ENCODE measurements around the gene PLEKHG4. TPM values are rescaled to one million over a fixed set of nuclear protein-coding genes. Genes with fewer than 3 reads are reported as not detected.
A peak's percentile ranks its signal among the peaks of the same experiment; 100 is the strongest.

The PLEKHG4 gene
- total and polyA plus RNA-seq, 4 donors = 5.5 to 10.9 (median 6.1) TPM

GRCh38 chr16:67250045-67250327, 29.3 kb upstream of the PLEKHG4 start:
- Histone ChIP-seq H3K27ac (ENCODE audit: low read depth, low read length) (no peak overlapping the region), H3K36me3 (ENCODE audit: control insufficient read depth, insufficient read depth, low read length) (peaks cover 3% of the 10 kb centered on the region), H3K4me1 (ENCODE audit: control insufficient read depth, insufficient read depth, low read length) (peaks cover 48% of the 10 kb centered on the region), H3K27me3 (ENCODE audit: control insufficient read depth, insufficient read depth, low read length) (peaks cover 8% of the 10 kb centered on the region), H3K4me3 (ENCODE audit: low read depth, low read length) (no peak overlapping the region), H3K9me3 (ENCODE audit: control insufficient read depth, insufficient read depth, low read length) (no peaks in the 10 kb centered on the region)
- DNase-seq (ENCODE audit: low read depth in 4 of 6, low spot score in 6 of 6) = no peak
- WGBS (ENCODE audit: insufficient coverage) = 87% methylated on average over 3 of the region's 4 CpGs

GRCh38 chr16:67252609-67253497, 26.5 kb upstream of the PLEKHG4 start:
- peak in 2 of 6 donors; percentile 52 to 75 for DNase-seq (ENCODE audit: low read depth in 4 of 6, low spot score in 6 of 6)
- peaks cover 8% of the 10 kb centered on the region for H3K27me3 ChIP-seq (ENCODE audit: control insufficient read depth, insufficient read depth, low read length)
- 92% methylated on average over 3 of the region's 4 CpGs for WGBS (ENCODE audit: insufficient coverage)

DNA sequence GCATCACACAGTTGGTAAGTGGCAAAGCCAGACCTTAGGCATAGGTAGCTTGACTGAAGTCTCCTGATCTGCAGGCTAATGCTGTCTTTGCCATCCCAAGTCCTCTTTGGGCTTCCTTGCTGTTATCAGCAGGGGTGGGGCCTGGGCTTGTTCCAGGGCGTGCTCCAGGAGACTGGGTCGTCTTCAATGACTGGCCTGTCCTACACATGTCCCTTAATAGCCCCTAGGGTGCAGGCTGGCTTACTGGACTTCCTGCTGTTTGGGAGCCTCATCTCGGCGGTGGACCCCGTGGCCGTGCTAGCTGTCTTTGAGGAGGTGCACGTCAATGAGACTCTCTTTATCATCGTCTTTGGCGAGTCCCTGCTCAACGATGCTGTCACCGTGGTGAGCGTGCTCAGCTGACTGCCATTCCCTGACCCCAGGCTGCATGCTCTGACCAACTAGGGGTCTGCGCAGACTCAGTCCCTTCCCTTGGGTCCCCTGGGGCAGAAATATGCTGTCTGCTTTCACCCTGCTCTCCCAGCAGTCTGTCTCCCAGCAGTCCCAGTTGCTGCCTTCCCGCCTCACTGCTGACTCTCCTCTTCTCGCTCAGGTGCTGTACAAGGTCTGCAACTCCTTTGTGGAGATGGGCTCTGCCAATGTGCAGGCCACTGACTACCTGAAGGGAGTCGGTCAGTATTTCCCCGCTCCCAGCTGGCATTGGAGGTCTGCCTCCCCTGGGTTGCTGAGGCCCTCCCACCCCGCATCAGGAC, 24.4 kb upstream of the PLEKHG4 start:
- Histone ChIP-seq H3K27me3 (ENCODE audit: control insufficient read depth, insufficient read depth, low read length) (peaks cover 3% of the 10 kb centered on the region), H3K4me3 (ENCODE audit: low read depth, low read length) (no peak overlapping the region), H3K36me3 (ENCODE audit: control insufficient read depth, insufficient read depth, low read length) (peaks cover 29% of the 10 kb centered on the region), H3K9me3 (ENCODE audit: control insufficient read depth, insufficient read depth, low read length) (no peaks in the 10 kb centered on the region), H3K4me1 (ENCODE audit: control insufficient read depth, insufficient read depth, low read length) (no peaks in the 10 kb centered on the region), H3K27ac (ENCODE audit: low read depth, low read length) (no peak overlapping the region)
- DNase-seq (ENCODE audit: low read depth in 4 of 6, low spot score in 6 of 6) = no peak
- 85% methylated on average over 18 of the region's 18 CpGs for WGBS (ENCODE audit: insufficient coverage)

More at GRCh38 chr16:67252609-67253497, 26.5 kb upstream of the PLEKHG4 start:
- Histone ChIP-seq H3K9me3 (ENCODE audit: control insufficient read depth, insufficient read depth, low read length) (no peaks in the 10 kb centered on the region), H3K4me3 (ENCODE audit: low read depth, low read length) (no peak overlapping the region), H3K4me1 (ENCODE audit: control insufficient read depth, insufficient read depth, low read length) (peaks cover 19% of the 10 kb centered on the region), H3K27ac (ENCODE audit: low read depth, low read length) (no peak overlapping the region), H3K36me3 (ENCODE audit: control insufficient read depth, insufficient read depth, low read length) (peaks cover 24% of the 10 kb centered on the region)

GRCh38 chr16:67255553-67256221, 23.6 kb upstream of the PLEKHG4 start:
- Histone ChIP-seq H3K27me3 (ENCODE audit: control insufficient read depth, insufficient read depth, low read length) (peaks cover under 1% of the 10 kb centered on the region), H3K27ac (ENCODE audit: low read depth, low read length) (no peak overlapping the region)

DNA sequence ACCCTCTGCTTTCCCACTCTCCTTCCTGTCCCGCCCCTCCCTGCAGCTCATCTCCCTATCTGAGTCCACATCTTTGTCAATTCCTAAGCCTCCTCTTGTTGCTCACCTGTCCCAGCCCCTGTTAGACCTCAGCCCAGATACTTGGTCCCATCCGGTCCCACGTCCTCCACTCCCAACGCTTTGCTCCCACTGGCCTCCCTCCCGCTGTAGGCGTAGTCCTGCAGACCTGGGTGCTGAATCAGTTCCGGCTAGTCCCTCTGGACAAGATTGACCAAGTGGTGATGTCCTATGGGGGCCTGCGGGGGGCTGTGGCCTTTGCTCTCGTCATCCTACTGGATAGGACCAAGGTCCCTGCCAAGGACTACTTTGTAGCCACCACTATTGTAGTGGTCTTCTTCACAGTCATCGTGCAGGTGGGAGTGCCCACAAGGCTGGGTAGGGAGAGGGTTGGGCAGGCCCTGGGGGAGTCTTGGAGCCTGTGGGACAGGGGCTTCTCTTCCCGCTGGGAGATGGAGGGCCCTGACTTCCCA, 22.6 kb upstream of the PLEKHG4 start:
- Histone ChIP-seq H3K9me3 (ENCODE audit: control insufficient read depth, insufficient read depth, low read length) (no peaks in the 10 kb centered on the region), H3K27ac (ENCODE audit: low read depth, low read length) (no peak overlapping the region), H3K4me3 (ENCODE audit: low read depth, low read length) (no peak overlapping the region), H3K27me3 (ENCODE audit: control insufficient read depth, insufficient read depth, low read length) (no peaks in the 10 kb centered on the region), H3K4me1 (ENCODE audit: control insufficient read depth, insufficient read depth, low read length) (no peaks in the 10 kb centered on the region), H3K36me3 (ENCODE audit: control insufficient read depth, insufficient read depth, low read length) (peaks cover 29% of the 10 kb centered on the region)
- 90% methylated on average over 11 of the region's 11 CpGs for WGBS (ENCODE audit: insufficient coverage)
- no peak for DNase-seq (ENCODE audit: low read depth in 4 of 6, low spot score in 6 of 6)

More at GRCh38 chr16:67255553-67256221, 23.6 kb upstream of the PLEKHG4 start:
- Histone ChIP-seq H3K36me3 (ENCODE audit: control insufficient read depth, insufficient read depth, low read length) (peaks cover 29% of the 10 kb centered on the region), H3K4me1 (ENCODE audit: control insufficient read depth, insufficient read depth, low read length) (no peaks in the 10 kb centered on the region), H3K4me3 (ENCODE audit: low read depth, low read length) (no peak overlapping the region), H3K9me3 (ENCODE audit: control insufficient read depth, insufficient read depth, low read length) (no peaks in the 10 kb centered on the region)
- WGBS (ENCODE audit: insufficient coverage) = 94% methylated on average over 17 of the region's 17 CpGs
- no peak for DNase-seq (ENCODE audit: low read depth in 4 of 6, low spot score in 6 of 6)

- Histone ChIP-seq H3K27me3 (ENCODE audit: control insufficient read depth, insufficient read depth, low read length) (no peaks in the 10 kb centered on the region), H3K36me3 (ENCODE audit: control insufficient read depth, insufficient read depth, low read length) (peaks cover 29% of the 10 kb centered on the region), H3K9me3 (ENCODE audit: control insufficient read depth, insufficient read depth, low read length) (no peaks in the 10 kb centered on the region), H3K4me1 (ENCODE audit: control insufficient read depth, insufficient read depth, low read length) (no peaks in the 10 kb centered on the region), H3K27ac (ENCODE audit: low read depth, low read length) (no peak overlapping the region), H3K4me3 (ENCODE audit: low read depth, low read length) (no peak overlapping the region)
- DNase-seq (ENCODE audit: low read depth in 4 of 6, low spot score in 6 of 6) = no peak
- WGBS (ENCODE audit: insufficient coverage) = 86% methylated on average over 3 of the region's 4 CpGs
These were observed 21.7 kb upstream of the PLEKHG4 start for GRCh38 chr16:67257486-67258160.

- DNase-seq (ENCODE audit: low read depth in 4 of 6, low spot score in 6 of 6) = no peak
- no peak overlapping the region for H3K4me3 ChIP-seq (ENCODE audit: low read depth, low read length)
- H3K9me3 ChIP-seq (ENCODE audit: control insufficient read depth, insufficient read depth, low read length) = no peaks in the 10 kb centered on the region
- no peak overlapping the region for H3K27ac ChIP-seq (ENCODE audit: low read depth, low read length)
- H3K36me3 ChIP-seq (ENCODE audit: control insufficient read depth, insufficient read depth, low read length) = peaks cover 29% of the 10 kb centered on the region
- no peaks in the 10 kb centered on the region for H3K27me3 ChIP-seq (ENCODE audit: control insufficient read depth, insufficient read depth, low read length)
- no peaks in the 10 kb centered on the region for H3K4me1 ChIP-seq (ENCODE audit: control insufficient read depth, insufficient read depth, low read length)
- 87% methylated on average over 9 of the region's 11 CpGs for WGBS (ENCODE audit: insufficient coverage)
These were observed 21.0 kb upstream of the PLEKHG4 start for GRCh38 chr16:67258161-67258835.

DNA sequence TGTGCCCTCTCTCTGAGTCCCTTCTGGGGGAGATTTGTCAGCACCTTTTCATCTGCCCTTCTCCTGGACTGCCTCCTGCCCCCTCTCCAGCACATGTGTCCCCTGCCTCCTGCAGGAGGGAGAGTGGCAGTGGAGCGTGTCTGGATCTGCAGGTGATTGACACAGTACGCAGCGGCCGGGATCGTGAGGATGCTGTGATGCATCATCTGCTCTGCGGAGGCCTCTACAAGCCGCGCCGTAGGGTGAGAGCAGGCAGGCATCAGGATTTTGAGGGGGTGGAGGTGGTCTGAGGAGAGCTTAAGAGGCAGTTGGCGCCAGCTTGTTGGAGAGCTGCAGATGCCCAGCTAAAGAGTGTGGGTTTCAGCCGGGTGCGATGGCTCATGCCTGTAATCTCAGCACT, 19.6 kb upstream of the PLEKHG4 start:
- WGBS (ENCODE audit: insufficient coverage) = 89% methylated on average over 10 of the region's 12 CpGs
- no peak for DNase-seq (ENCODE audit: low read depth in 4 of 6, low spot score in 6 of 6)
- no peaks in the 10 kb centered on the region for H3K4me1 ChIP-seq (ENCODE audit: control insufficient read depth, insufficient read depth, low read length)
- no peaks in the 10 kb centered on the region for H3K27me3 ChIP-seq (ENCODE audit: control insufficient read depth, insufficient read depth, low read length)
- H3K27ac ChIP-seq (ENCODE audit: low read depth, low read length) = no peak overlapping the region
- H3K4me3 ChIP-seq (ENCODE audit: low read depth, low read length) = no peak overlapping the region
- H3K36me3 ChIP-seq (ENCODE audit: control insufficient read depth, insufficient read depth, low read length) = peaks cover 28% of the 10 kb centered on the region
- H3K9me3 ChIP-seq (ENCODE audit: control insufficient read depth, insufficient read depth, low read length) = no peaks in the 10 kb centered on the region
